ENCODE measurements around the gene PKP4.

PKP4 gene

GRCh38 chr2:158586491-158586890 lies 129.7 kb downstream of the PKP4 start:
- TF ChIP-seq CTCF (IDR thresholded peaks at IDR 0.05), result no peak
- Histone ChIP-seq H3K4me3 (no peak overlapping the region), H3K27ac (no peak overlapping the region)
- no peak for DNase-seq (ENCODE audit: low spot score)

DNA sequence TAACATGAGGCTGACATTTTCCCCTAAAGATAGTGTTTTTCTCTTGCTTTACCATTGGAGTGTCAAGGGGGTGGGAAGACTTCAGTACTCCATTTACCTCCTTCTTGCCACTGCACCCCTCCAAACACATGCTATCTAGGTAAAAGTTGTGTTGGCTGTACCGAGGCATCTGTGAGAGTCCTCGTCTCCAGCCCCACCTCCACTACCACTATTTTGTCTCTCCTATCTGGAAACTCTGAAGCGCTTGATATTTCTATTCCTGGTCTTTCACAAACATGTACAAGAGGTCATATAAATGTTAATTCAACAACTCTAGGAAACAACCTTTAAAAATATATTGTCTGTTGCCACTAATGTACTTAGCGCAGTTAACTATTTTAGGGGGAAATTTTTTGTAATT lies 132.6 kb downstream of the PKP4 start:
- Histone ChIP-seq H3K4me3 (no peak overlapping the region), H3K27ac (no peak overlapping the region)
- no peak for DNase-seq (ENCODE audit: low spot score)
- TF ChIP-seq CTCF (IDR thresholded peaks at IDR 0.05), result no peak

DNA sequence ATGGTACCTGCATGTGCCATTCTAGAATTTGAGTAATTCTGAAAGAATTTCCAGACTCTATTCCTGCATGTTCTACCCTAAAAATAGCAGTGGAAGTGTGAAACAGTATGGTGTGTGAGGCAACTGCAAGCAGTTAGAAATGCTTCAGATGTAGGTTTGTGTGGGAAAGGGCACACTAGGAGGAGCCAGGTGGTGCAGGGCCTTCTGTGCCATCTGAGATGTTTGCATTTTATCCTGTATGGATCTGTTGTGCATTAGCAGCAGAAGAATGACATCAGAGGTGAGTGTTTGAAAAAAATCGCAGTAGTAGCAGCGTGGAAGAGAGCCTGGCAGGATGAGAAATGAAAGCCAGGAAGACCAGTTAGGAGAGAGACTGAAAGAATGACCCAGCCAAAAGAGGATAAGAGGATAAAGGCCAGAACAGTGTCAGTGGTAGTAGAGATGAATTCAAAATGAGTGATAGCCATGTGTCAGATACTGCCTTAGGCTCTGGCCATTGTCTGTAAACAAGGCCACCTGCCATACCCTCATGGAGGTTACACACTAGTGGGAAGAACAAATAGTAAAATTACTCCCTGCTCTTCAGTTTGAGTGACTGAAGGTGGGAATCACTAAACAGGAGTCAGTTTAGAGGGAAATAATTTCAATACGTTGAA lies 142.2 kb downstream of the PKP4 start:
- no peak for DNase-seq (ENCODE audit: low spot score)
- no peak overlapping the region for H3K27ac ChIP-seq
- TF ChIP-seq CTCF (IDR thresholded peaks at IDR 0.05), result no peak
- no peak overlapping the region for H3K4me3 ChIP-seq

DNA sequence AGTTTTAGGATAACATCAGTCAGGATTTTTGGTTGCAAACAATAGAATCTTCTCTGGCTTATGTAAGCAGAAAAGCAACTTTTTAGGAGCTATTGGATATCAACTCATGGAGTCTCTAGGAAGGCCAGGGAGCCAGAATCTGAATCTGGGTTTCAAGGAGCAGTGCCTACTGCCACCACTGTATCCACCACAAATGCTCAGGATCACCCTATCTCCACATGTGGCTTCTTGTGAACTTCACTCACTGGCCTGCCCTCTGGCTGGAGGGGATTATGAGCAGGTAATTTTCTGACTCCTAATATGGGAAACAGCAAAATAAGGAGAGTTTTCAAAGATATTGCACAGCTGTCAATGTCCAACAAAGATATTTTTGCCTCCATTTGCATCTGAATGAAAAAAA lies 142.9 kb downstream of the PKP4 start:
- Histone ChIP-seq H3K27ac (no peak overlapping the region), H3K4me3 (no peak overlapping the region)
- TF ChIP-seq CTCF (IDR thresholded peaks at IDR 0.05), result no peak
- no peak for DNase-seq (ENCODE audit: low spot score)

GRCh38 chr2:158600155-158600802 lies 143.5 kb downstream of the PKP4 start:
- Histone ChIP-seq H3K27ac (no peak overlapping the region), H3K4me3 (peak overlapping the region; percentile 9)
- DNase-seq (ENCODE audit: low spot score), result no peak
- no peak for TF ChIP-seq CTCF (IDR thresholded peaks at IDR 0.05)

GRCh38 chr2:158602027-158602426 lies 145.3 kb downstream of the PKP4 start:
- DNase-seq (ENCODE audit: low spot score), result no peak
- no peak overlapping the region for H3K4me3 ChIP-seq
- no peak for TF ChIP-seq CTCF (IDR thresholded peaks at IDR 0.05)
- H3K27ac ChIP-seq, result no peak overlapping the region

GRCh38 chr2:158603205-158603604 lies 146.5 kb downstream of the PKP4 start:
- DNase-seq (ENCODE audit: low spot score), result no peak
- Histone ChIP-seq H3K4me3 (no peak overlapping the region), H3K27ac (no peak overlapping the region)
- TF ChIP-seq CTCF (IDR thresholded peaks at IDR 0.05), result no peak

All from coronary artery (tissue), 2 donors.